ENCODE measurements around the gene CLK1.

- TF ChIP-seq CREB1 (IDR thresholded peaks at IDR 0.05; ENCODE audit: low read depth) (no peak), EP300 (IDR thresholded peaks at IDR 0.05; ENCODE audit: borderline replicate concordance) (no peak), CEBPB (IDR thresholded peaks at IDR 0.05) (no peak), FOXM1 (IDR thresholded peaks at IDR 0.05; ENCODE audit: borderline replicate concordance, low read depth) (no peak)
These were observed 52.1 kb downstream of the CLK1 start for GRCh38 chr2:200812122-200813022.

Measured in Ishikawa (cell line).